Activated CD4-positive, alpha-beta T cell treated with anti-CD3 and anti-CD28 coated beads for 36 hours (primary cell): Measurements from ENCODE around the gene MMRN1. TPM values are rescaled to one million over a fixed set of nuclear protein-coding genes. Genes with fewer than 3 reads are reported as not detected.

Experiments used
- ATAC-seq: fragments of 200-7000 bp; cut with Tn5 transposase; one replicate; pipeline ENCODE4 v1.10.0; 2021; ENCODE audit warnings: mild to moderate bottlenecking, moderate library complexity
- CTCF ChIA-PET: fragments of 350-600 bp; sonication (Branson Sonifier 250); formaldehyde crosslinking; loops from one replicate; lab custom pipeline; 2021; ENCODE audit warnings: antibody characterized with exemption; lab: Charles Lee
- POLR2A ChIA-PET: fragments of 350-600 bp; sonication (Branson Sonifier 250); formaldehyde crosslinking; loops from one replicate; lab custom pipeline; 2021; ENCODE audit warnings: antibody characterized with exemption, inconsistent platforms; lab: Charles Lee
- DNase-seq: peaks from one replicate; pipeline ENCODE4 v3.0.0-alpha.2; 2020
- H3K27ac Mint-ChIP-seq: one replicate; pipeline ENCODE4 v1.8.0; 2021; ENCODE audit warnings: mixed read lengths
- H3K27me3 Mint-ChIP-seq: one replicate; pipeline ENCODE4 v1.8.0; 2021; ENCODE audit warnings: mixed read lengths
- H3K36me3 Mint-ChIP-seq: one replicate; pipeline ENCODE4 v1.8.0; 2021; ENCODE audit warnings: low read depth, mixed read lengths
- H3K4me1 Mint-ChIP-seq: one replicate; pipeline ENCODE4 v1.8.0; 2021; ENCODE audit warnings: mixed read lengths
- H3K4me3 Mint-ChIP-seq: one replicate; pipeline ENCODE4 v1.8.0; 2021; ENCODE audit warnings: mild to moderate bottlenecking, moderate library complexity, mixed read lengths
- H3K9me3 Mint-ChIP-seq: one replicate; pipeline ENCODE4 v1.8.0; 2021; ENCODE audit warnings: low read depth, mixed read lengths
- intact Hi-C, 2 experiments: fragments of 100-400 bp; cut with DNase I in 1 of 2; cut with micrococcal nuclease in 1 of 2; formaldehyde crosslinking; loops; one replicate each; pipeline versions ENCODE4 v1.14.2 to v1.15.1; 2022 to 2024; cut with DNase I, micrococcal nuclease
- total RNA-seq, 2 experiments: library from RNA; stranded (reverse); gene quantifications; one replicate each; pipeline ENCODE4 v1.2.3, GENCODE V29; 2021

The MMRN1 gene
- total RNA-seq, 2 experiments from 2014 or later = 0.04 to 0.11 TPM

DNA sequence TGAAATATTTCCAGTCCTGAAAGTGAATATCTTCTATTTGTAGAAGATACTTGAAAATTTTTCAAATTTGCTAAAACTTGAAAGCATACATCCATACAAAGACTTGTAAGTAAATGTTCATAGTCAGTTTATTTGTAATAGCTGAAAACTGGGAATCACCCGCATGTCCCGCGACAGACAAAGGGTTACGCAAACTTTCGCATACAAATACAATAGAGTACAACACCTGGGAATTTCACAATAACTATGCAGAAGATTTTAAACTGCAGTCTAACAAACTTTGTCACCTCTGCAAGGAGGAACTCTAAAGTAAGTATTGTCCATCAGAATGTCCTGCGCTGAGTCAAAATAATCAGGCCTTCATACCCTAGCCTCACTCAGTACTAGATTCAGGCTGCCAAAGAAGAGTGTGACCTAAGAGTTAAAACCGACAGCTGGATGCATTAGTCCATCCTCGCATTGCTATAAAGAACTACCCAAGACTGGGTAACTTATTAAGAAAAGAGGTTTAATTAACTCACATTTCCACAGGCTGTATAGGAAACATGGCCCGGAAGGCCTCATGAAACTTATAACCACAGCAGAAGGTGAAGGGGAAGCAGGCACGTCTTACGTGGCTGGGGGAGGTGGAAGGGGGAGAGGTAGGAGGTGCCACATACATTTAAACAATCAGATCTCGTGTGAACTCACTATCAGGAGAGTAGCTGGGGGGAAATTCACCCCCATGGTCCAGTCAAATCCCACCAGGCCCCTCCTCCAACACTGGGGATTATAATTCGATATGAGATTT is 60.4 kb downstream of the MMRN1 start:
- no peaks in the 10 kb centered on the region for H3K36me3 Mint-ChIP-seq

DNA sequence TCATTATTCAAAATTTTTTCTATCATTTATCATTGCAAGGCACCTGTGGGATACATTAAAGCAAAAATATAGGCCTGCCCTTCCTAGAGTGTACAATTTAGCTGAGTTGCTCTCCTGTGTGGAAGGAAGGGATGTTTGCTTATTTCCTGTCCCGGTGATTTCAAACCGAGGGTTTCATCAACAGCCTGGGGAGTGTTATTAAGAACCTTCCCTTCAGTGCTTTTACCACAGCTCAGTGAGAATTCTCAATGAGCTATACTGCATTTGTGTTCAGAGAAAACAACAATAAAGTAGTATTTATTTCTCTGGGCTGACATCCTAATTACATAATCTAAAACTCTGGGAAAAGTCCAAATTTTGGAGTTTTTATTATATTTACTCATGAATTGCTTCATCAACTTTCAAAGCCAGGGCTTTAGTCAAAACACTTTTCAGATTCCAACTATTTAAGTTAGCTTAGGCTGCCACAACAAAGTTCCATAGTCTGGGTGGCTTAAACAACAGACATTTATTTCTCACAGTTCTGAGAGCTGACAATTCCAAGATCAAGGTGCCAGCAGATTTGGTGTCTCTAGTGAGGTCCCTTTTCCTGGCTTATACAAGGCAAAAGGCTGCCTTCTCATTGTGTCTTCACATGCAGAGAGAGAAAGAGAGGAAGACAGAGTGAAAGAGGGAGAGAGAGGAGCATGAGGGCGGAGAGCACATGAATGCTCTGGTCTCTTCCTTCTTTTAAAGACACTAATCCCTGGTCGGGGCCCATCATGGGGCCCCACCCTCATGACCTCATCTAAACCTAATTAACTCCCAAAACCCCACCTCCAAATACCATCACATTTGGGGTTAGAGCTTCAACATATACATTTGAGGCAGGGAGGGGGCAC is 62.6 kb downstream of the MMRN1 start:
- DNase-seq = no peak

More for the DNA sequence above, 60.4 kb downstream of the MMRN1 start:
- no peak overlapping the region for H3K27ac Mint-ChIP-seq
- ChIA-PET POLR2A (no interaction called here), CTCF (no interaction called here)
- H3K9me3 Mint-ChIP-seq = no peaks in the 10 kb centered on the region
- DNase-seq (no peak), ATAC-seq (no peak)
- H3K4me1 Mint-ChIP-seq = no peaks in the 10 kb centered on the region
- no peaks in the 10 kb centered on the region for H3K27me3 Mint-ChIP-seq
- intact Hi-C loops = no loop called here
- no peak overlapping the region for H3K4me3 Mint-ChIP-seq

DNA sequence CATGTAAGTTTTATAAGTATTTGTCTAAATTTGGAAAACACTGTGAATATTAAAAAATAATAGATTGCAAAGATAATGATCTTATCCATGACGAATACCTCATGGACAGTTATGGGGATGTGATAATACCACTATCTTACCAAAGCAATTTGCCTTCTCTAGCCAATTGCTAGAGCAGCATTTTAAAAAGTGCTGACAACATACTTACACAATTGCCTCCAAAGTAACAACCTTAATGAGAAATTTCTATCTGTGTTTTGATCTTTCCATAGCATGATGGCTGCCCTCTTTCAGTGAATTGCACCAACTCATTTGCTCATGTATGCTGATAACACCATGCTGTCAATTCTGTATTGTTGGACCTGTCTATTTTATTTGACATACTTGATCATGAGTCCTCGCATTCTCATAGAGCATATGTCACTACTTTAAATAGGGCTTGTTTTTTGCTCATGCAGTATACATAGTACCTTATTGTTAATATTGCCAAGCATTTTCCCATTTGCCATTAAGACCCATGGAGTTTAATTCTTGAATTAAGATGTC is 87.2 kb downstream of the MMRN1 start:
- CTCF ChIA-PET = no interaction called here
- no peaks in the 10 kb centered on the region for H3K9me3 Mint-ChIP-seq

More for the DNA sequence above, 62.6 kb downstream of the MMRN1 start:
- Mint-ChIP-seq H3K27ac (no peak overlapping the region), H3K9me3 (no peaks in the 10 kb centered on the region), H3K36me3 (no peaks in the 10 kb centered on the region), H3K4me1 (no peaks in the 10 kb centered on the region), H3K4me3 (no peak overlapping the region), H3K27me3 (no peaks in the 10 kb centered on the region)
- ChIA-PET CTCF (interaction anchor here (0.7 kb wide), 1 partner anchor 79 kb away, joined by 4 read pairs; no protein-coding TSS in a partner anchor), POLR2A (no interaction called here)
- intact Hi-C loops = no loop called here
- ATAC-seq = no peak

DNA sequence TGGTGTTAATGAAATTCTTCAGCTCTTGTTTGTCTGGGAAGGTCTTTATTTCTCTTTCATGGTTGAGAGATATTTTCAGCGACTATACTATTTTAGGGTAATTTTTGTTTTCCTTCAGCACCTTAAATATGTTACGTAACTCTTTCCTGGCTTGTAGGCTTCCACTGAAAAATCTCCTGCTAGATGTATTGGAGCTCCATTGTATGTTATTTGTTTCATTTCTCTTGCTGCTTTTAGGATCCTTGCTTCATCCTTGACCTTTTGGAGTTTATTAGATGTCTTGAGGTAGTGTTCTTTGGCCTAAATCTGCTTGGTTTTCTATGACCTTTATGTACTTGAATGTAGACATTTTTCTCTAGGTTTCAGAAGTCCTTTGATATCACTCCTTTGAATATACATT is 93.6 kb downstream of the MMRN1 start:
- Mint-ChIP-seq H3K27ac (no peak overlapping the region), H3K36me3 (no peaks in the 10 kb centered on the region), H3K9me3 (no peaks in the 10 kb centered on the region), H3K27me3 (peaks cover 6% of the 10 kb centered on the region), H3K4me3 (no peak overlapping the region), H3K4me1 (peaks cover 2% of the 10 kb centered on the region)
- DNase-seq (no peak), ATAC-seq (no peak)
- POLR2A ChIA-PET = no interaction called here
- intact Hi-C loops = no loop called here
- CTCF ChIA-PET = no interaction called here

More for the DNA sequence above, 87.2 kb downstream of the MMRN1 start:
- no peak for DNase-seq
- H3K36me3 Mint-ChIP-seq = no peaks in the 10 kb centered on the region
- POLR2A ChIA-PET = no interaction called here
- H3K27me3 Mint-ChIP-seq = peaks cover 2% of the 10 kb centered on the region
- intact Hi-C loops = no loop called here
- no peak for ATAC-seq
- H3K4me3 Mint-ChIP-seq = no peak overlapping the region
- H3K4me1 Mint-ChIP-seq = no peaks in the 10 kb centered on the region
- no peak overlapping the region for H3K27ac Mint-ChIP-seq

DNA sequence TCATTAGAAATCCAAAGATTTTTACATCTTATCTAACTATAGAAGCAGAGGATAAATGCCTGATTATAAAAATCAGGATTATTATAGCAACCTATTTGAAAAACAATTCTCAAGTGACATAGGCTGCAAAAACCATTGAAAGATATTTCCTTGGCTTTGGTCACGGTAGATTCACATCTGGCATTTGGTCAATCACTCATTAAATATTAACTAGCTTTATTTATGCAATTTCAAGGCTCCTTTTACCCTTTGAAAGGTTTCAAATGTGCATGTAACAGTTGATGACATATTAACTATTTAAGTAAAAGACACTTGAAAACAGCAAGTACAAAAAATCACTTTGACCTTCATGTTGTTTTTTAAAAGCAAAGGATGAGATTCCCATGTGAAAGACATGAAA is 98.1 kb downstream of the MMRN1 start:
- CTCF ChIA-PET = interaction anchor here (0.6 kb wide), 1 partner anchor 293 kb away, joined by 6 read pairs; no protein-coding TSS in a partner anchor
- Mint-ChIP-seq H3K27me3 (peaks cover 15% of the 10 kb centered on the region), H3K9me3 (no peaks in the 10 kb centered on the region), H3K4me3 (no peak overlapping the region), H3K4me1 (peaks cover 2% of the 10 kb centered on the region), H3K27ac (no peak overlapping the region), H3K36me3 (no peaks in the 10 kb centered on the region)
- POLR2A ChIA-PET = no interaction called here
- intact Hi-C loops = no loop called here
- no peak for DNase-seq
- no peak for ATAC-seq

DNA sequence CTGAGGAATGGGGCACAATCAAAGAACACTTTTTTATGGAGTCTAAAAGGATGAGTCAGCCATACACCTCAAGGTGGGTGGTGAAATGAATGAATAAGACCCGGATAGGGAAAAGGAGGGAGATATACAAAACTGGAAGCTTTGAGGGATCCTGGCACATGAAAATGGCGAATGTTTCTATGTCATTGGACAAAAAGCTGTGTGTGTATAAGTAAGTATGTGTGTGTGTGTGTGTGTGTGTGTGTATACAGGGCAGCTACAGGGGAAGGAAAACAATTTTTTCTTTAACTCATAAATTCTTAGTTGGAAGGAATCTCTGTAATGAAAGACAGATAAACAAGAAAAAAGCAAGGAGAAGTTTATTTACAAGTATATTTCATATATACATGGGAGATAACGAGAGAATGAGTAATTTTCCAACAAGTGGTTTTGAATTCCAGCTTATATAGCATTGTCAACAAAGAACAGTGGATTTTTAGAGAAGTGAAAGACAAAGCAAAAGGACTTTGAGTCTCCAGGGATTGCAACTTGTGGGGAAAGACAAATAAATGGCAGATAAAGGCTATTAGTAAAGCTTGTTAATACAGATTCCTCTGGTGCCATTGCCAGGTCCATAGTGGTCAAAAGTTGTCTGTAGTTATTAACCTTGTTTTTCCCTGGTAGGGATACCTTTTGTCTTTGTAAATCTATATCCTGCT is 99.7 kb downstream of the MMRN1 start:
- Mint-ChIP-seq H3K9me3 (no peaks in the 10 kb centered on the region), H3K27ac (no peak overlapping the region), H3K27me3 (peaks cover 15% of the 10 kb centered on the region), H3K36me3 (no peaks in the 10 kb centered on the region), H3K4me3 (no peak overlapping the region), H3K4me1 (peaks cover 2% of the 10 kb centered on the region)
- ATAC-seq (no peak), DNase-seq (no peak)
- CTCF ChIA-PET = interaction anchor here (1.2 kb wide), 1 partner anchor 43 kb away, joined by 3 read pairs; no protein-coding TSS in a partner anchor
- POLR2A ChIA-PET = no interaction called here
- intact Hi-C loops = no loop called here

DNA sequence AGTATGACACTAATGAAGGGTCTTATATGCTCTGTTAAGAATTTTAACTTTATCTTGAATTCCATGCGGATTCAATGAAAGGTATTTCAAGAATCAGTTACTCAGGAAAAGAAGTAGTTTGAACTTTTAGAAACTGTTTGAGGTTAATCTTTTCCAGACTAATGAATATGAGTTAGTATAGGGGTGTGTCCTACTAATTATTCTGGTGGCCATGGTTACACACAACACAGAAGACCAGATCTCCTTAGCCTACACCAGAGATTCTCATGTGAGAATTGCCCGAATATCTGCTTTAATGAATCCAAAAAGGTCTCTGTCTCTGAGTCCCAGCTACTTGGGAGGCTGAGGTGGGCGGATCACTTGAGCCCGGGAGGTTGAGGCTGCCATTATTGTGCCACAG is 100.4 kb downstream of the MMRN1 start:
- H3K27ac Mint-ChIP-seq = no peak overlapping the region
- intact Hi-C loops = no loop called here
- no peaks in the 10 kb centered on the region for H3K36me3 Mint-ChIP-seq
- DNase-seq (no peak), ATAC-seq (no peak)
- CTCF ChIA-PET = no interaction called here
- H3K4me3 Mint-ChIP-seq = no peak overlapping the region
- peaks cover 2% of the 10 kb centered on the region for H3K4me1 Mint-ChIP-seq
- H3K9me3 Mint-ChIP-seq = no peaks in the 10 kb centered on the region
- POLR2A ChIA-PET = no interaction called here
- peaks cover 15% of the 10 kb centered on the region for H3K27me3 Mint-ChIP-seq

DNA sequence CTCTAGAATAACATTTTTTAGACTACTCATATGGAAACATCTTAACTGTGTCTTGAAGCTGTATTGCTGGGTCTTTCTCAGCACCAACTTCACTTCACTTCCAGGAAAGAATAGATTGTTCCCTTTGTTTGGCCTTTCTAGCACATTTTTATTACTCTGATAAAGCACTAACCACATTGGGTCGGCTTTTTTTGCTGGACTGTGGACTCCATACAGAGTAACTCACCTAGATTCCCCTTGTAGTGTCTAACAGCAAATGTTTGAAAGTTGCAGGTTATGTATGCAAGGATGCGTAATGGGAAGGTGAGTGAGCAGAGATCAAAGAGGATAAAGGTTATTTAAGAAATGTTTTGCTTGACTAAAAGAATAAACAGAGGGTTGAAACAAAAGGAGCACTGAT is 101.2 kb downstream of the MMRN1 start:
- intact Hi-C loops = no loop called here
- DNase-seq (no peak), ATAC-seq (no peak)
- H3K27ac Mint-ChIP-seq = no peak overlapping the region
- H3K9me3 Mint-ChIP-seq = no peaks in the 10 kb centered on the region
- H3K4me3 Mint-ChIP-seq = no peak overlapping the region
- no peaks in the 10 kb centered on the region for H3K36me3 Mint-ChIP-seq
- peaks cover 15% of the 10 kb centered on the region for H3K27me3 Mint-ChIP-seq
- H3K4me1 Mint-ChIP-seq = peaks cover 2% of the 10 kb centered on the region
- ChIA-PET CTCF (no interaction called here), POLR2A (no interaction called here)

DNA sequence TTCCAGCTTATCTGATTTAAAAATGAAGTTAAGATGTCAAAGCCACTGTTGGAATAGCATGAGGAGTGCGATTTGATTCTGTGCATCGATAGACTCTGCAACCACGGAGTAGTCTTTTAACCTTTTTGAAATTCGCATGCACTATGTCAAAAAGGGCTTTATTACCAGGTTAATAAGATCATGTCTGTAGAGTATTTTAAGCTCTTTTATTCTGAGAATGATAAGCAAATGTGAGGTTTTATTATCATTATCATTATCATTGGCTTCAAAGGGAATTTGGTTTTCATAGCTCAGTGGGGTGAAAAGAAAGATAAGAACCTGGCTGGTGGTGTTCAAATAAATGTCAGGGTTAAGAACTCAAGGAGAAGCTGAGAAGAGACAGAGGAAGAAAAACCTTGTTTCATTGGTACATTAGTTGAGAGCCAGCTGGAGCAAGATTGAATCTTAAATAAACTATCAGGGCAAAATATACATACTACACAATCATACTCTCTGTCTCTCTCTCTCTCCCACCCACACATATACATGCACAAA is 102.6 kb downstream of the MMRN1 start:
- Mint-ChIP-seq H3K4me3 (no peak overlapping the region), H3K9me3 (no peaks in the 10 kb centered on the region), H3K27me3 (peaks cover 11% of the 10 kb centered on the region), H3K27ac (no peak overlapping the region), H3K36me3 (no peaks in the 10 kb centered on the region), H3K4me1 (peaks cover 1% of the 10 kb centered on the region)
- intact Hi-C loops = no loop called here
- CTCF ChIA-PET = no interaction called here
- DNase-seq (no peak), ATAC-seq (no peak)
- POLR2A ChIA-PET = no interaction called here

DNA sequence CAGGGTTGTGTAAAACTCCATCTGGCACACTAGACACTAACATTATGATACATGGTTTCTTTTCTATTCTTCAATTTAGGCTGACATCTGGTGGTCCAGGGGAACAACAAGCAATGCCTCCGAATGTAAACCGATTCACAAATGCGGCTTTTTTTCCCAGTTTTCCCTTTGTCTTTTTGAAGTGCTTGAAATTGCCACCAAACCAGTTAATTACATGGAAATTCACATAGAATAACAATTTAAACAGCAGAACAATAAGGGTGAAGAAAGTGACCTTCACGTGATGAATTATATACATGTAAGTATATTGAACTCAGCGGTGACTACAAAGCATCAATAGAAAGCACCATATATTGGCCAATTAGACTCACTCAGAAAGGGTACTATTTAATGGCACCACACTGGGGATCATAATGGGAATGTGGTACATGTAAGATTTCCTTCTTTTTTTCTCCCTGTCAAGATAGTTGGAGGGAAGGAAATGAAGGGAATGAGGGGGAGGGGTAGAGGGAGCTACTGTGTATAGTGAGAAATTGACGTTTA is 103.9 kb downstream of the MMRN1 start:
- no peaks in the 10 kb centered on the region for H3K36me3 Mint-ChIP-seq
- H3K27ac Mint-ChIP-seq = no peak overlapping the region
- ATAC-seq = no peak
- H3K4me1 Mint-ChIP-seq = no peaks in the 10 kb centered on the region
- no peaks in the 10 kb centered on the region for H3K9me3 Mint-ChIP-seq
- intact Hi-C loops = no loop called here
- no peak for DNase-seq
- ChIA-PET CTCF (no interaction called here), POLR2A (no interaction called here)
- peaks cover 11% of the 10 kb centered on the region for H3K27me3 Mint-ChIP-seq
- no peak overlapping the region for H3K4me3 Mint-ChIP-seq

DNA sequence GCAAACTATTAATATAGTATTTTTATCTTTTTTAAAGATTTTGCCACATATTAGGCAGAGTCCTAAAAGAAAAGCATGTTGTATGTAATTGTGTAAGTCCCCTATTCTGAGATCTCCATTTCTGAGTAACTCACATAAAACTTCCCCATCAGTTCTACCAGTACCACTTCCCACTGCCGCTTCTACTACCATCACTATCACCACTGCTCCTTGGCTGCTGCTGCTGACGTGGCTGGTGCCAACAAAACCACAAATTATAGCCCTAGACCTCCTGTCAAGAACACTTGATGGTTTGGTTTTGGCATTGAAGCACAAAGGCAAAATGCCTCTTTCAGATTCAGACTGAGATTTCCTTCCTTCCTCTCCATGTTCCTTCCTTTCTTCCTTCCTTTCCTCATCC is 106.4 kb downstream of the MMRN1 start:
- DNase-seq (no peak), ATAC-seq (no peak)
- POLR2A ChIA-PET = no interaction called here
- Mint-ChIP-seq H3K27me3 (peaks cover 5% of the 10 kb centered on the region), H3K27ac (no peak overlapping the region), H3K4me3 (no peak overlapping the region), H3K36me3 (no peaks in the 10 kb centered on the region), H3K9me3 (no peaks in the 10 kb centered on the region), H3K4me1 (no peaks in the 10 kb centered on the region)
- CTCF ChIA-PET = interaction anchor here (1.5 kb wide), 1 partner anchor 22 kb away, joined by 4 read pairs; no protein-coding TSS in a partner anchor
- intact Hi-C loops = no loop called here
